Prostate gland (tissue), 2 donors: Measurements from ENCODE around the gene CCDC167. TPM values are rescaled to one million over a fixed set of nuclear protein-coding genes. Genes with fewer than 3 reads are reported as not detected.

Source experiments
- DNase-seq: peaks from one replicate; pipeline ENCODE4 v3.0.0-alpha.2; 2019; ENCODE audit warnings: low spot score
- H3K27ac ChIP-seq, 2 donors: fragments of 200-600 bp; sonication (generic); 2 replicates each; pipeline ENCODE4 v1.5.1; 2017 to 2019
- H3K27me3 ChIP-seq: fragments of 200-600 bp; sonication (generic); replicated peaks from 2 replicates; pipeline ENCODE4 v1.5.1; 2019; ENCODE audit not compliant: insufficient read depth
- H3K36me3 ChIP-seq, 2 donors: fragments of 200-600 bp; sonication (generic); 1 replicate in 1 of 2; 2 replicates in 1 of 2; pipeline versions ENCODE4 v1.5.1 to v1.8.1; 2017 to 2019
- H3K4me1 ChIP-seq: fragments of 200-600 bp; sonication (generic); replicated peaks from 2 replicates; pipeline ENCODE4 v1.5.1; 2019
- H3K4me3 ChIP-seq, 2 donors: fragments of 200-600 bp; sonication (generic); 2 replicates each; pipeline ENCODE4 v1.5.1; 2017 to 2019
- H3K9me3 ChIP-seq: fragments of 200-600 bp; sonication (generic); 2 replicates; pipeline ENCODE4 v1.5.1; 2017
- CTCF ChIP-seq, 4 experiments: fragments of 200-600 bp in 2 of 4; fragments of 450-650 bp in 2 of 4; sonication (generic) in 2 of 4; IDR thresholded peaks; 1 replicate in 3 of 4; 2 replicates in 1 of 4; pipeline ENCODE4 v1.5.1; 2016 to 2019; ENCODE audit warnings: antibody characterized with exemption in 4 of 4, mild to moderate bottlenecking in 2 of 4, moderate library complexity in 2 of 4
- POLR2A ChIP-seq: fragments of 450-650 bp; IDR thresholded peaks from one replicate; pipeline ENCODE4 v1.6.1; 2016; ENCODE audit warnings: antibody characterized with exemption, mild to moderate bottlenecking
- POLR2AphosphoS5 ChIP-seq: sonication (generic); formaldehyde crosslinking; IDR thresholded peaks from one replicate; pipeline ENCODE4 v1.6.1; 2017; ENCODE audit warnings: antibody characterized with exemption
- WGBS: methylation state at CpG from one replicate; pipeline ENCODE4 v1.1.5; 2018; 5-methylcytosine and 5-hydroxymethylcytosine counted together
- intact Hi-C: fragments of 100-400 bp; cut with DNase I; formaldehyde crosslinking; loops from one replicate; pipeline ENCODE4 v1.14.2; 2022
- total RNA-seq, 2 donors: library from RNA; depleted of rRNA; stranded (reverse); fragments of >200 nt; gene quantifications; one replicate each; pipeline ENCODE4 v1.1.0, GENCODE V29; 2016

Gene CCDC167
- total RNA-seq, 2 donors from 2014 or later, result 46.9 to 54.6 TPM

GRCh38 chr6:37524025-37524969, 24.6 kb upstream of the CCDC167 start:
- no peak for TF ChIP-seq POLR2A
- no peak for TF ChIP-seq POLR2AphosphoS5
- no peak for TF ChIP-seq CTCF (IDR thresholded peaks at IDR 0.05)
- no peaks in the 10 kb centered on the region for H3K27me3 ChIP-seq
- DNase-seq, result no peak
- no peak overlapping the region for H3K4me3 ChIP-seq
- intact Hi-C loops, result no loop called here
- no peak overlapping the region for H3K27ac ChIP-seq
- 69% methylated on average over 19 of the region's 19 CpGs for WGBS
- H3K4me1 ChIP-seq, result no peaks in the 10 kb centered on the region
- H3K9me3 ChIP-seq, result no peaks in the 10 kb centered on the region
- H3K36me3 ChIP-seq, result no peaks in the 10 kb centered on the region

- no peaks in the 10 kb centered on the region for H3K27me3 ChIP-seq
Observed at GRCh38 chr6:37523412-37523811, 23.7 kb upstream of the CCDC167 start.

GRCh38 chr6:37522836-37523235, 23.1 kb upstream of the CCDC167 start:
- TF ChIP-seq POLR2A (no peak), POLR2AphosphoS5 (no peak), CTCF (IDR thresholded peaks at IDR 0.05) (no peak)
- no peak overlapping the region for H3K27ac ChIP-seq
- WGBS, result 90% methylated on average over 3 of the region's 3 CpGs
- H3K4me1 ChIP-seq, result no peaks in the 10 kb centered on the region
- H3K9me3 ChIP-seq, result no peaks in the 10 kb centered on the region
- no peaks in the 10 kb centered on the region for H3K36me3 ChIP-seq
- intact Hi-C loops, result no loop called here
- H3K4me3 ChIP-seq, result no peak overlapping the region
- no peaks in the 10 kb centered on the region for H3K27me3 ChIP-seq
- no peak for DNase-seq

More at GRCh38 chr6:37523412-37523811, 23.7 kb upstream of the CCDC167 start:
- Histone ChIP-seq H3K36me3 (no peaks in the 10 kb centered on the region), H3K4me3 (no peak overlapping the region), H3K27ac (no peak overlapping the region), H3K4me1 (no peaks in the 10 kb centered on the region), H3K9me3 (no peaks in the 10 kb centered on the region)
- 79% methylated on average over 7 of the region's 7 CpGs for WGBS
- no peak for DNase-seq
- intact Hi-C loops, result no loop called here
- TF ChIP-seq POLR2A, result no peak
- TF ChIP-seq POLR2AphosphoS5, result no peak
- TF ChIP-seq CTCF (IDR thresholded peaks at IDR 0.05), result no peak

- 70% methylated on average over 4 of the region's 4 CpGs for WGBS
- no peak overlapping the region for H3K4me3 ChIP-seq
Observed at GRCh38 chr6:37521674-37522073, 22.0 kb upstream of the CCDC167 start.

GRCh38 chr6:37520926-37521325, 21.2 kb upstream of the CCDC167 start:
- no peak for TF ChIP-seq CTCF (IDR thresholded peaks at IDR 0.05)
- no peak for TF ChIP-seq POLR2A
- no peak for TF ChIP-seq POLR2AphosphoS5
- WGBS, result 74% methylated on average over 6 of the region's 6 CpGs
- Histone ChIP-seq H3K4me1 (peaks cover 11% of the 10 kb centered on the region), H3K27me3 (no peaks in the 10 kb centered on the region), H3K4me3 (no peak overlapping the region), H3K9me3 (no peaks in the 10 kb centered on the region), H3K36me3 (no peaks in the 10 kb centered on the region), H3K27ac (no peak overlapping the region)
- intact Hi-C loops, result no loop called here
- DNase-seq, result no peak

More at GRCh38 chr6:37521674-37522073, 22.0 kb upstream of the CCDC167 start:
- no peak overlapping the region for H3K27ac ChIP-seq
- H3K36me3 ChIP-seq, result no peaks in the 10 kb centered on the region
- no peaks in the 10 kb centered on the region for H3K9me3 ChIP-seq
- DNase-seq, result no peak
- H3K27me3 ChIP-seq, result no peaks in the 10 kb centered on the region
- TF ChIP-seq POLR2AphosphoS5 (no peak), POLR2A (no peak)
- intact Hi-C loops, result no loop called here
- peaks cover 4% of the 10 kb centered on the region for H3K4me1 ChIP-seq
